GM21390 (cell line): ENCODE measurements around the gene GLI2.

Experiments
- ATAC-seq: cut with Tn5 transposase; IDR thresholded peaks from one replicate; pipeline ENCODE4 v1.9.1; 2021; ENCODE audit not compliant: unreplicated experiment

The GLI2 gene

DNA sequence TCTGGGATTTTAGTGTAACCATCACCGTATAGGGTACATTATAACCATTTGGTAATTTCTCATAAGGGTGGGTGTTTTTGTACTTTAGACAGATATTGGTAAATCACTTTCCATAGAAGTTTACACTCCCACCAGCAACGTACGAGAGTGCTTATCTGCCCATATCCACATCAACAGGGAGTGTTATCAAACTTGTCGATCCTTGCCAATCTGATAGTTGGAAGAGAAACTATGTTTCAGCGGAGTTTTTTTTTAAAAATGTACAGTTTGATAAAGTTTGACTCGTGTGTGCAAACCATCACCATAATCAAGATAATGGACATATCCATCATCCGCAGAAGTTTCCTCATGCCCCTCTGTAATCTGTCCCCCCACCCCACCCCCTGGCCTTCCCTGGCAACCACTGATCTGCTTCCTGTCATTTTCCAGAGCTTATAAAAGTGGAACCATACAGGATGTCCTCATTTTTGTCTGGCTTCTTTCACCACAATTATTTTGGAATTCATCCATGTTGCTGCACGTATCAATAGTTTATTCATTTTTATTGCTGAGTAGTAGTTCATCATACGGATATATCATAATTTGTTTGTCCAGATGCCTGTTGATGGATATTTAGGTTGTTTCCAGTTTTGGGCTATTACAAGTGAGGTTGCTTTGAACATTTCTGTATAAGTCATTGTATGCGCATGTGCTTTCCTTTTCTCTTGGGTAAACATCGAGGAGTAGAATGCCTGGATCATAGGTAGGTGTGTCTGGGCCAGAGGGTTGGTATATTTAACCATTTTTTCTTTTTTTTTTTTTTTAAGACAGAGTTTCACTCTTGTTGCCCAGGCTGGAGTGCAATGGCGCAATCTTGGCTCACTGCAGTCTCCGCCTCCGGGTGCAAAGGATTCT lies 18.6 kb downstream of the GLI2 start:
- no peak for ATAC-seq

DNA sequence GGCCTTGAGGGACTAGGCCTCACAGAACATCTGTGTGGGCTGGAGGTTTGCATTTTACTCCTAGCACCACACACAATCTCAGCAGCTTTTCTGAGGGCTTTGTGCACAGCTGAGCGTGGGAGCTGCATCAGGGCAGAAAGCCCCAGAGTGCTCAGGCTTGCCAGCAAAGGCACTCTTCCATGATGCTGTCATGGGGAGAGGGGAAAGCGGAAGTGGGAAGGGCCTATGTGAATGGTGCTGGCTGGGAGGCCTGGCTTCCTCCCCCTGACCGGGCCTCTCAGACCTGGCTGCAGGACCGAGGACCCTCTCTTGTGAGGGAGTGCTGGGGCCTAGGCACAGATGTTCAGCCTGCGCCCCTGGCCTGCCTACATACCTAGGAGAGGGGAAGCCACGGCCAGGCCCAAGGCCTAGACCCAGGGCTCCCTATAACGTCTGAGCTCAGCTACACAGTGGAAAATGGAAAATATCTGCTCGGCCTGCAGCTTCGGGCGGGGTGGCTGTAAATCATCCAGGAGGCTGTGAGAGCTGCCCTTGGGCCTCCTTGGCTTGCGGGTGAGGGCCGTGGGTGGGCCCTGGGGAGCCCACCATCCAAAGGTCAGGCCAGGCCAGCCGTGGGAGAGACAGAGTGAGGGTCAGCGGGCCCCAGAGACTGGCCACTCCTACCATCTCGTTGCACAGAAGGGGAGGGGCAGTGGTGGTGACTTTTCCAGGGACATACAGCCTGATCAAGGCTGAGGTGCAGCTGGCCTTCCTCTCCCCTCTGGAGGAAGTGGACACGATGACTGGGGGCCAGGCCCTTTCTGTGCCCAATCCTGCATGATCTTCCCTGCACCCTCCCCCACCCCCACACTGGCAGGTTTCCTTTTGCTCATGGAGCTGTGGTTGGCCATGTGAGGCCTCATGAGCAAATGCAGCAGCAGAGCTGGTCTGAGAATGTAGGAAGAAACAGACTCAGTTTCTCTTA lies 22.8 kb downstream of the GLI2 start:
- no peak for ATAC-seq

DNA sequence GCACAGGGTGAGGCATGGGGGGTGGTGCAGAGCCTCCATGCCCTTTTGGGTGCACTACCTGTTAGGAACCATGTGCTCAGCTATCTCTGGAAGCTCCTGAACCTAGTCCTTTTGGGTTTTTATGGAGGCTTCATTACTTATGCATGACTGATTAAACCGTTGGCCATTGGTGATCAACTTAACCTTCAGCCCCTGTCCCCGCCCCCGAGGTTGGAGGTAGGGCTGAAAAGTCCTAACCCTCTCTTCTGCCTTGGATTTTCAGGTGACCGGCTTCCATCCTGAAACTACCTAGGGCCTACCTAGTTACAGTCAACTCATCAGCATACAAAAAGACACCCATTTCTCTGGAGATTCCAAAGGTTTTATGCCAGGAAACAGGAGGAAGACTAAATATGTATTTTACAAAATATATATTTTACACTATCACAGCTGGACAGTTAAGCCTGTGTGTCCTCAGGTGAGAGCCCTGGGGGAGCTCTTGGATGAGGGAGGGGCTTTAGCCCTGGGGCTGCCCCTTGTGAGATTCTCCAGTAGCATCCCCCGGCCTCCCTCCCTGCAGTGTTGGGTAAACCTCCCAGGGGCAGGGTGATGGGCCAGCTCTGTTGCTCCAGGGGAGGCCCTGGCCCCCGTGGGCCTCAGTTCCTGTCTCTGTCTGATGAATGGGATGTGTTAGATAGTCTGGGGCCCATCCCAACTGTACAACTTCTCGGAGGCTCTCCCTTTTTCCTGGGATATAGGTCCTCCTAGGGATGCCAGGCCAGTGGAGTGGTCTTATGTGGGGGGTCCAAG lies 24.1 kb downstream of the GLI2 start:
- no peak for ATAC-seq

DNA sequence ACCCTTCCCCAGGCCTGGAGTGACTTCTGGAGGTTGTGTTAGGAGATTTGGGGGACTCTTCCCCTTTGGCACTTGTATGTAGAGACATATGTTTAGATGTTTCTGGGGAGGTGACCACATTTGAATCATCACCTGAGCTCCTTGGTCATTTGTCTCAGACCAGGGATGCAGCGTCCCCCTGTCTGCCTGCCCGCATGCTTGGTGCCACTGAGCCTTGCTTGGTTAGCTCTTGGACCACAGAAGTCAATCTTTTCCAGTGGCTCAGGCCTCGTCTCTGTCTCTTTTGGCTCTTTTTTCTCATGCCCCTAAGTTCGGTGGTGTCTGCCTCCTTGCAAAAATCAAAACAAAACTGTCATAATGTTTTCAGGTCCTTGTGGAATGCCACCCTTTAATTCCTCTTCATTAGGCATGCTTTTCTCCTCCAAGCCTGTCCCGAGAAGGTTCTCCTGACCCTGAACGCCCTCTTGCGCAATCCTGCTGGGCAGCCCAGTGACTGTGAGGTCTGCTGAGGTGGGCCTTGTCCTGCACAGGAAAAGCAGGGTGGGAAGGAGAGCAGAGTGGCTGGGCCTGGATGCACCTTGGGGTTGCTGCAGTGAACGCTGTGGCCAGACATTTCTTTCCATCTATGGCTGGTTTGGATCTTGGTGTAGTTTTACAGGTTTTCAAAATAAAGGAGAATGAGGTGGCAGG lies 24.9 kb downstream of the GLI2 start:
- ATAC-seq, result no peak

DNA sequence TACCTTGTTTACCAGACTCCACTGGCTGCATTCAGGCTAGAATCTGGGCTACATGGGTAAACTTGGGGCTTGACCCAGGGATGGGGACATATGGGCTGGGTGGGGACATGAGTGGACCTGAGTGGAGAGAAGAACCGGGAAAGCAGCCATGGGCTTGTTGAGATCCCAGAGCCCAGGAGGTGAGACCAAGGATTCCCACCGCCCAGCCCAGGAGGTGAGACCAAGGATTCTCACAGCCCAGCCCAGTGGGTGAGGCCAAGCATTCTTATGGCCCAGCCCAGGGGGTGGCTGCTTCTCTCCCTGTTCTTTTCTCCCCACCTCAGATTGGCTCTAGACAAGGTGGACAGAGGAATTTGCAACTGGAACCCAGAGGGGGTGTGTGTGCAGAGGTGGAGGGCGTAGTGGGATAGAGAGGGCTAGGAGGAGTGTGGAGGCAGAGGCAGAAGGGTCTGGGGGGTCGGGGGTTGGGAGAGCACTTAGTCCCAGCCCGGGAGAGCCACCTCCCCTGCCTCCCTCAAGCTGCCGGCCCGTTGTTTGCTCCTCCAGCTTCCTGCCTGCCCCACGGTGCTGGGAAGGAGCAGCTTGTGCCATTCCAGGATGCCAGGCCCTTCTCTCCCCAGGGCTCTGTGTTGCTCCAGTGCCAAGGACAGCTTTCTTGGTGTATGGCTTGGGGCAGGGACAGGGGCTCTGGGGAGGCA lies 25.6 kb downstream of the GLI2 start:
- ATAC-seq, result no peak

DNA sequence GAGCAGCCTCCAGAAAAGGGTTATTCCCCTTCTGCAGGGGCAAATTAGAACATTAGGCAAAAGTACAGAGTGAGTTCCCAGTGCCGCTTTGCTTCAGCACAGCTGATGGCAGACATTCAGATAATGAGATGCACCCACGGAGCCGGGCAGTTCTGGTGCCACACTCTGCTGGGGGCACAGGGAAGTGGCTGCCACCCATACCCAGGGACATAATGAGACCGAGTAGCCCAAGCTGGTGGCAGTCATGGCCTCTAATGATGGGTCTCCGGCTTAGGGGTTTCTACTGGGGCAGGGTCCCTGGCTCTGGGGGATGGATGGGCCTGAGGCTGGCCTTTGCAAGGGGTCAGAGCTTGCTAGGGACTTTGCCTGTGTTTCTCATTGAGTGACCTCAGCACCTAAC lies 26.2 kb downstream of the GLI2 start:
- ATAC-seq, result no peak

DNA sequence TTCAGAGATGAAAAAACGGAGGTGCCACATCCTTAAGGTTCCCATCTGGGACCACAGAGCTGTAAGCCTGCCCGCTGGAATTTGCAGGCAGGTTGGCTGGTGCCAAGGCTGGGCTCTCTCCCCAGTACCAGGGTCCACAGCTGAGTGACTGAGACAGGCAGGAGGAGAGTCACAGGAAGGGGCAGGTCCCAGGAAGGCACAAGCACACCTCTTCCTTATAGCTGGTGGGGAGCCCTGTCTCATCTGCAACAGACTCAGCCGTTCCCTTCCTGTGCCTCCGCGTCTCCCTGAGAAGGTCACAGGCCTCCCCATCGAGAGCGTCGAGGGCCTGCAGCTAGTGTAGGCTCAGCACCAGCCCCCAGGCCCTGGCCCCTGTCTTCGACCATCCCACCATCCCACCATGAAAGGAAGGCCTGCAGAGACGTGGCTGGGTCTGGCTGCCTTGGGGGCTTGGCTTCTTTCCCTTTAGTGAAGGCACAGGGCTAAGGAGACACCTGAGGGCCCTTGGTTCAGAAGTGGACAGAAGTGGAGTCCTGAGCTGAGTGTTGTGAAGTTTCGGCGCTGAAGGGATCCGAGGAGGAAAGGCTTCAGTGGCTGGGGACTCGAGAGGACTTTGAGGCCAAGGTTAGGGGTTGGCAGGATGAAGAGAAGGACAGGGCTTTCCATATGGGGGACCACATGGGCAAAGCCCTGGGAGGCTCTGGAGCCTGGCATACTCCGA lies 26.8 kb downstream of the GLI2 start:
- no peak for ATAC-seq

DNA sequence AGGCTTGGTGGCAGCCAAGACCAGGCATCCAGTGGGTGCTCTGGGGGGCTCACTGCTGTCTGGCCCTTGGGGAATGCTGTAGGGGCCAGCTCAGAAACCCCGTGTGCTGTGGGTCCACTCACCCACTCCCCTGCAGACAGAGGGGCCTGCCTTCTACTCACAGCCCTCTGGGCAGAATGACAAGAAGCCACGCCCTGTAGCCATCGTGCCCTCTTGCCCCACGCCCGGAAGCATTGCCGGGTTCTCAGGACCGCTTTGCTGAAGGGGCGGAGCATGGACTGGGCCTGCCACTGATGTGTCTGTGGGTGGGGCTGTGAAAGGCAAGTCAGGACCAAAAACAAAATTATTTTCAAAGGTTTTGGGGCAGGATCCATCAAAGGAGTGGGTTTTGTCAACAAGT lies 27.8 kb downstream of the GLI2 start:
- no peak for ATAC-seq

DNA sequence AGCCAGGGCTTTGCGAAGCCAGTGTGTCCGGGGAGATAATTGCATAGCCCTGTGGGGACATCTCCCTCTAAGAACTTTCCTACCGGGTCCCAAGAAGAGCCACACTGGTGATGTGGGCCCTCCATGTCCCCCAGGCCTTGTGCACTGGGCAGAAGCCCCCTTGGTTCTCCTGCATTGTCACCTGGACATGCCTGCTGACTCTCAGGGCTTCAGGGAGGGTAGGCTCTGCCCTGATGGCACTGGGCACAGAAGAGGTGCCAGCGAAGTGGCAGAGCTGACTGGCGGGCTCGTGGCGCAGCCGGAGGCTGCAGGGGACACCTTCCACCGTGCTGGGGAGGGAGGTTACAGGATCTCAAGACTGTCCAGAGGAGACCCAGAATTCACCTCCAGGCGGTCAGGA lies 28.3 kb downstream of the GLI2 start:
- ATAC-seq, result no peak

DNA sequence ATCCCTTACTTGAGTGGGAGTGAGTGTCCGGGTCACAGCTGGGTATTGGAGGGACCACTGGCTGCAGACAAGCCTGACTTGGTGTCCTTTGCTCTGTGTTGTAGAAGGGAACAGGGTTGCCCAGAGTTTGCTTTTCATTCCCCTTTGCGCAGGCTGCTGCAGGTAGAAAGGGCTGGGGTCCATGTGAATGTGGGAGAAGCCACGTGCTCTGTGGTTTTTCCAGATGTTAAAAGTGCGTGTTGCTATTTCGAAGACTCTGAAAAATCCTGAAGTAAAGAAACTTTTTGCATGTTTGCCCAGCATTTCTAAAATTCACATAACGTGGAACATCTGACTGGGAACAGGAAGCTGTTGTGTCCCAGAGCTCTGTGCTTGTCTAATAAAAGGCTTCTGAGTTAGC lies 28.8 kb downstream of the GLI2 start:
- ATAC-seq, result no peak

DNA sequence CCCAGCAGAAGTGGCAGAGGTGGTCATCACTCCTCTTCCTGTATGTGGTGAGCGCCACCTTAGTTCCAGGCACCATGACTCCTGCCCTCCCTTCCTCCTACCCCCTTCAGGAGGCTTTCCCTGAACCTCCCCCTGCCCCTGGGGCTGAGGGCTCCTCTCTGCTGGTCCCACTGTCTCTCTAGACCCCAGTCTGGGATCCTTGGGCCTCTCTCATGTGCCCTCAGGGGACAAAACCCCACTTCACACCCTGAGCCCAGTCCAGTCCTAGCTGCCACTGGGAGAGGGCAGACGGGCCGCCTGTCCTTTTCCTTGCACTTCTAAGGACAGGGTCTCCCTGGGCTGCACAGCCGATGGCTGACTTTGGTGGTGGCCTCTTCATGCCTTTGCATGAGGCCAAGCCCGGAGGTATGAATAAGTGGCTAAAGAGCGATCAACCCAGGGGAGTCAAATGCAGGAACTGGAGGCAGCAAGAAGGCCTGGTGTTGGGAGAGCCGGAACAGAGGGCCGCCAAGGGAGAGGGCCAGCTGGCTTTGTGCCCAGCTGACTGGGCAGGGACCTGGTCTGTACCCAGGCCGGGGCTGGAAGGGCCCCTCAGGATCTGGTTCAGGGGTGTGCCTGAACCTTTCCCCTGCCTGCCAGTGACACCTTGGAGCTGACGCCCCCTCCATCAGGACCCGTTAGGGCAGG lies 29.5 kb downstream of the GLI2 start:
- ATAC-seq, result no peak

DNA sequence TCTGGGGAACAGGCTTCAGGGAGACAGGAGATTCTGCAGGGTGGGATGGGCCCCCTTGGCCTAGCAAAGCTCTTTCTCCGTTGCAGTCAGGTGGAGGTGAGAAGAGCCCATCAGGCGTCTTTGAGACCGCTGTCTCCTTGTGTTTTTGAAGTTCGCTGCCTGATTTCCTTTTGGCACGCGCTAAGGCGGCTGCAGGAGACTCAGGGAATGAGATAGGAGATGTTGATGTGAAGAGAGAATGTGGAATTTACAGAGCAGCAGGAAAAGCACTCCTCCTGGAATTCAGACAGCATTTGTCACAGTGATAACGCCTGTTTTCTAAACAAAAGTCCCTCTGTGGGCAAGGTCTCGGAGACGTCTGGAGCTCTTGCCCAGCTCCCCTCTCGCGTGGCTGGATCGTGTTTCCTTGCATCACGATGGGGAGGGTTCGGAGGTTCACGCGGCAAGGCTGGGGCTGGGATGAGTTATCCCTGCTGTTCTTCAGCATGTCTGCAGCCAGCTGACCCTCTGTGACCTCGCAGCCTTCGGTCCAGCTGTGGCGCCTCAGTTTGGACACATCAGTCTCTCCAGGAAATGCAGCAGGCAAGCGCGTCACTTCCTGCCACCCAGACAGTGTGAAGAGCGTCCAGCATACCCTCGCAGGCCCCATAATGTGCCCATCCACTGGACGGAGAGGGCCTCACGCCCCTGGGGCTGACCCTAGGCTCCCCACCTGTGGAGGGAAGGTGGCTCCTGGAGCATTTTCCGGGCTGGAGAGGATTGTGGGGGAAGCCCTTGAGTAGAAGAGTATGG lies 30.2 kb downstream of the GLI2 start:
- no peak for ATAC-seq

DNA sequence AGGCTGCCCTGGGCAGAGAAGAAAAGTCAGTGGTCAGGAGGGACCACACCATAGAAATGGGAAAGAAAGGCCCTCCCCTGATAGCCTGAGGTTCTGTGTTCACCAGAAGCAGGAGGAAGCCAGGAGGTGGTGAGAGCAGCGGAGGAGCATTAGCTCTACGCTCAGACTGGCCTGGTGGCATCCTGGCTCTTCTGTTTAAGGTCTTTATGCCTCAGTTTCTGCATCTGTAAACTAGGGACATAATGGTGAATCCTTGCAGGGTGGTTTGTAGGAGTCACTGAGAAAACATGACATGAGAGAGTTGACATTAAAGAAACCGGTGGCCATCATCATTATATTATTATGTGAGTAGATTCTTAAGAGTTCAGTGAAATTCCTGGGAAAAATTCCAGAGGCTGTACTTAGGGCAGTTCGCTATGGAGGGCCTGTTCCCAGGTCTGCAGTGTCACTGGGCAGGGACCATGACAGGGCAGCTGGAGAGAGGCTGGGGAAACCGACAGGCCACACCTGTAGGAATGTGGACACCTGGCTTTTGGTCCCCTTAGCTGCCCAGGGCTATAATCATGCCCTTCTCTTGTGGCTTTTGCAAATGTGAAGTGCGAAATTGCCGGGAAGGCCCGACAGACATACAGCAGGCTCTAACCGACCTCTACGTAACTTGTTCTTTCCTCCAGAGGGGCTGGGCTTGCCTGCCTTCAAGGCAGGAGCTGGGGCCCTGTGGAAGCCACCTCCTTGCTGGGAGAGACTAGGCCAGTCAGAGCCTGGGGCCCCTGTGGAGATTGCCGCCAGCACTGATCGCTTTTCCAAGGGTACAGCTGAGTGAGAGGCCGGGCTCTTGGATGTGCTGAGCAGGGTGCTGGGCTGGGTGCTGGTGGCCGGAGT lies 31.0 kb downstream of the GLI2 start:
- ATAC-seq, result no peak

DNA sequence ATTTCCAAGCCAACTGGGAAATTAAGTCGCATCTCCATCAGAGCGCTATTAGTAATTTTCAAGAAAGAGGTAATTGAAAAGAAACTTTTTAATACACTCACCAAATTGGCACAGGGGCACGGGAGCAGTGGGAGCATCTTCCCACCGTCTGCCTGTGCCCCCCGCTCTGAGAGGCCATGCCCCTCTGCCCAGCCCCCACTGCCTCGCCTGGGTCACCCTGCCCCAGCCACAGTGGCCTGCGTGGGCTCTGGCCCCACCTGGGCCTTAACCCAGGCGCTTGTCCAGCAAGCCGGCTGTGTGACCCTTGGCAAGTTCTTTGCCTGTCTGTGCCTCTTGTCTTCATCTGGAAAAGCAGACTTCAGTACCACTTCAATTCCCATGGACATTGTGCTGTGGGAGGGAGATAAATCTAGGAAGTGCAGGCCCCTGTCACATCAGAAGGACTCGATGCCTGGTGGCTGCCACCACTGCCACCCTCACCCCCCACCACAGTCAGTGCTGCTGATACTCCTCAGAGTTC lies 31.9 kb downstream of the GLI2 start:
- no peak for ATAC-seq

DNA sequence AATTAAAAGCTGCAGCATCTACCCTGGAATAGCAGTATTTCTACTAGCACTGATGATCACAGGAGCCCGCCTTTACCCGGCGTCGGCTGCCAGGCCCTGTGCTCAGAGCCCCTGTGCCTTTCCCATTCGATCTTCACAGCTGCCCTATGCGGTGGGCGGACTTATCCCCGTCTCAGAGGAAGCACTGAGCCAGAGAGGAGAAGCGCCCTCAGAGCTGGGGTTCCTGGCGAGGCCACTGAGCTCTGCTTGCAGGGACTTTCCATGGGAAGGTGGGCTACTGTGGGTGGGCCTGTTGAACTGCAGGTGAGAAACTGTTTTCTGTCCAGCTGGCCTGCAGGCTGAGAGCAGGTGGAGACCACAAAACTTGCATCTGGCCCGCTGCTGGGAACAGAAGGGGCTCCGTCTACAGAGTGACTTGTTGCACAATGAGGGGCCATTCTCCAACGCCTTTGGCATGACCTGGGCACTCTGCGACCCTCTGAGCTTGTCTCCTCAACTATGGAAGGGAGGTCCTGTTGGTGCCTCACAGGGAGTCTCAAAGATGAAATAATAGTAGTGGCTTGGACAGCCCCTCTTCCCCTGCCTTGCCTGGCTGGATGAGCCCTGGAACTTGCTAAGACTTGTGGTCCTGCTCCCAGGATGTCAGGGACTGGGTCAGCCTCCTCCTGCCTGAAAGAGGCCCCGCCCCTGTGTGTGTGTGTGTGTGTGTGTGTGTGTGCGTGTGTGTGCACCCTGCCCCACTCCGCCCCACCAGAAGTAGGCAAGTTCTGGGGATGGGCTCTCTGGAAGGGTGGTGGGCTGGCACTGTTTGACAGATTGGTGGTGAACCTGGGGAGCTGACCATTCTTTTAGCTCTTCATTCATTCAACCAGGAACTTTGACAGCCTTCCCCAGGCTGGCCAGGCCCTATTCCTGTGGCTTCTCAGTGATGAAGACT lies 32.7 kb downstream of the GLI2 start:
- ATAC-seq, result no peak
